Retinal pigment epithelial cell (primary cell): ENCODE measurements around the gene C3orf18.

Experiments used
- DNase-seq: peaks from one replicate; pipeline ENCODE4 v3.0.0-alpha.2; 2010; ENCODE audit warnings: low read depth
- H3K4me3 ChIP-seq: 2 replicates; pipeline ENCODE4 v1.5.1; 2011; ENCODE audit warnings: mild to moderate bottlenecking, low read length, control low read depth, moderate library complexity
- TF ChIP-seq, protein P1 (sequence below): conservative IDR thresholded peaks from 2 replicates; pipeline ENCODE4 v1.5.1; 2011; ENCODE audit warnings: low read depth, low read length, control low read depth, inconsistent platforms

The C3orf18 gene

DNA sequence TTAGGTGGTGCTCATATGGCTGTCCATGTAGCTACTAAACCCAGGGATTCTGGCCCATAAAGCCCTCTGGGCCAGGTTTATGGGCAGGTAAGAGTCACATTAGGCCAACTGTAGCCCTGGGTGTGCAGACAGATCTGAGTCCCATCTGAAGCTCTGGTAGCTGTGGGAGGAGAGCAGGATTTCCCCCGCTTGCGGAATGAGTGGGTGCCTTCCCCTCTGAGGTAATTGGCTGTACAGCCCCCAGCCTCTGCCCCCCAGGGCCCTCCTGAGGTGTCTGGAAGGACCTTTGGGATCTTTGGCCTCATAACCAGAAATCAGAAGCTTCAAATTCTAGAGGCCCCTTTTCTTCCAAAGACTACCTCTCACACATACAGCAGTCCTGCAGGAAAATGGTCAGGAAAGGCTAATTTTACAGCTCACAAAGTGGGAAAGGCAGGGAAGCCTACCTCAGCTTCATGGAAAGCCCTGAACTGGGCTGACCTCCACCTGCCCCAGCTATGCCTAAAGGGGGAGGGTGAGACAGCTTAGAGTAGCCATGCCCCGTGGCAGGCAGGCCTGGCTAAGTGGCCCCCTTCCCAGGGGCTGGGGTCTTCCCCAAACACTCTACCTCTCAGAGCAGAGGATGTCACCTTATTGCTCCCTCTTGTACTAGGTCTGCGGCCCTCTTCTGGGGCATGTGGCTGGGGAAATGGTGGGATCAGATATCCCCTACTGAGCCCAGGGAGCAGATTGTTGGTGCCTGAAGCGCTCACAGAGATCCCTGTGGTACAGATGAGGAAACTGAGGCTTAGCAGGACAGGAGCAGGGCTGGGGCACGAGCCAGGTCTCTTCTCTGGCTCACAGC, 18.6 kb upstream of the C3orf18 start:
- TF ChIP-seq, protein P1, sequence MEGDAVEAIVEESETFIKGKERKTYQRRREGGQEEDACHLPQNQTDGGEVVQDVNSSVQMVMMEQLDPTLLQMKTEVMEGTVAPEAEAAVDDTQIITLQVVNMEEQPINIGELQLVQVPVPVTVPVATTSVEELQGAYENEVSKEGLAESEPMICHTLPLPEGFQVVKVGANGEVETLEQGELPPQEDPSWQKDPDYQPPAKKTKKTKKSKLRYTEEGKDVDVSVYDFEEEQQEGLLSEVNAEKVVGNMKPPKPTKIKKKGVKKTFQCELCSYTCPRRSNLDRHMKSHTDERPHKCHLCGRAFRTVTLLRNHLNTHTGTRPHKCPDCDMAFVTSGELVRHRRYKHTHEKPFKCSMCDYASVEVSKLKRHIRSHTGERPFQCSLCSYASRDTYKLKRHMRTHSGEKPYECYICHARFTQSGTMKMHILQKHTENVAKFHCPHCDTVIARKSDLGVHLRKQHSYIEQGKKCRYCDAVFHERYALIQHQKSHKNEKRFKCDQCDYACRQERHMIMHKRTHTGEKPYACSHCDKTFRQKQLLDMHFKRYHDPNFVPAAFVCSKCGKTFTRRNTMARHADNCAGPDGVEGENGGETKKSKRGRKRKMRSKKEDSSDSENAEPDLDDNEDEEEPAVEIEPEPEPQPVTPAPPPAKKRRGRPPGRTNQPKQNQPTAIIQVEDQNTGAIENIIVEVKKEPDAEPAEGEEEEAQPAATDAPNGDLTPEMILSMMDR: no peak
- no peak for DNase-seq
- H3K4me3 ChIP-seq: no peak overlapping the region

GRCh38 chr3:50584391-50584790, 16.8 kb upstream of the C3orf18 start:
- TF ChIP-seq, protein P1: no peak
- DNase-seq: no peak
- no peak overlapping the region for H3K4me3 ChIP-seq

DNA sequence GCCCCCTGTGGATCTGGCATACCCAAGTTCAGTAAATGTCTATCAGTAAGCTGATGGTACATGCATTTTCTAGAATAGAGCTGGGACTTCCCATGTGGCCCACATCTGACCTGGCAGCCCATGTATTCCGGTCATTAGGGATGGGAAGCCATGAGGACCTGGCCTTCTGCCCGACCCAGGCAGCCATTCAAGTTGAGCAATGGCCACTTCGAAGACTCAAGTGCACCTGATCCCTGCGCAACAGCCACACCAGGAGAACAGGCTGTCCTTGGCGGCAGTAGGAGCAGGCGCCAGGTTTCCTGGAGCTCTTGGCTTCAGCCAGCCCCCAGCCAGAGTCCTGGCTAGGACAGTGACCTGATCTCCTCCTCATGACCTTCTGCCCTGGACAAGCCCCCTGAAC, 16.4 kb upstream of the C3orf18 start:
- TF ChIP-seq, protein P1: no peak
- H3K4me3 ChIP-seq: no peak overlapping the region
- no peak for DNase-seq

GRCh38 chr3:50582083-50582482, 14.5 kb upstream of the C3orf18 start:
- no peak for DNase-seq
- H3K4me3 ChIP-seq: no peak overlapping the region
- TF ChIP-seq, protein P1: no peak

DNA sequence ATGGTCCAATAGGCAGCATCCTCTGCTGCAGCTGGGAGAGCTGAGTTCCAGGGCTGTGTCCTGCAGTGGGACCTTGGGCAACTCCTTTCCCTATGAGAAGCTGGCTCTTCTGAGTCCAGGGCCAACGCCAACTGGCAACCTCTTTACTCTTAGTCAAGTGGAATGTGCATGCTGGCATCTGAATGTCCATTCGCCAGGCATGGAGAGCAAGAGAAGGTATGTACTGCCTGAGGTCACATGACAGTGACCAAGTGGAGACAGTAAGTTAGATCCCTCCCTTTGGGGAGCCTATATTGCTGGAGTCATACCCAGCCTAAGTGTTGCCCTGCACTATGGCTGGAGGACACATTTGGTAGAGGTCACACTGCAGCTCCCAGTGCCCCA, 13.9 kb upstream of the C3orf18 start:
- no peak overlapping the region for H3K4me3 ChIP-seq
- TF ChIP-seq, protein P1: no peak

DNA sequence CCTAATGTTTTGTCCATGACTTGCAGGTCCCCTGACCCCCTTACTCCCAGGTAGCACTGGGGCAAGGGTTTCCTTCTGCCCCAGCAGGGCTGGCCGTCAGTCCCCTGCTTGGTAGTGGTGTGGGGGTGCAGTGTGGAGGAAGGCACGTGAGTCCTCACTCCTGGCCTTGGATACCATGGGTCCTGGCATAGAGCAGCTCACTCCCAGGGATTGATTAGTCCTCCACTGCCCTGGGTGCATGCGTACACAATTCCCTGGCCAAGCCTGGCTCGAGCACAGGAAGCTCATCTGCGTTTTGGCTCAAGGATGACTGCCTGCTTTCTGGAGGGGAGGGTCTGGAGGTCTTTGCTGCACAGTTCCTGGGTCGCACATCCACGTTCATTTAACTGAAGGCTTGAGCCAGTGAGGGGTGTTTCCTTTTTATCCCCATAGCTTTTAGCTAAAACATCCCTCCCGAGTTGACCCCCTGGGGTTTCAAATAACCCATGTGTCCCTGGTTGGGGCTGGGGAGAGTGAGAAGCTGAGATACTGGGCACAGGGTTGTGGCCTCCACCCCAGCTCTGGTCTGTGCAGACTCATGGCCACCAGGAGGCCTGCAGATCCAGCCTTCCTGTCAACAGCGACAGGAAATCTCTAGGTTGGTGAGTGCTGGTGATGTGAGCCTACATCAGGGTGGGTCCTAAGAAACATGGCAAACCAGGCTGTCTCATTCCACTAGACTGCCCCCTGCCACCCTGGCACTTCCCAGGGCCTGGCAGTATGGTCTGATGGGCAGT, 13.3 kb upstream of the C3orf18 start:
- DNase-seq: no peak
- no peak overlapping the region for H3K4me3 ChIP-seq
- TF ChIP-seq, protein P1: peak; percentile 2

More for the DNA sequence above, 13.9 kb upstream of the C3orf18 start:
- no peak for DNase-seq
